GM18498 (cell line): ENCODE measurements around the gene MMP10.
"Not testable (repeated sequence)": the region's sequence is repeated elsewhere in the genome, so short reads cannot be mapped to it uniquely, and the experiment has no call there.

Experiments used
- ATAC-seq: cut with Tn5 transposase; IDR thresholded peaks from one replicate; pipeline ENCODE4 v1.9.1; 2021; ENCODE audit warnings: mild to moderate bottlenecking, moderate library complexity; ENCODE audit not compliant: unreplicated experiment

Gene MMP10

DNA sequence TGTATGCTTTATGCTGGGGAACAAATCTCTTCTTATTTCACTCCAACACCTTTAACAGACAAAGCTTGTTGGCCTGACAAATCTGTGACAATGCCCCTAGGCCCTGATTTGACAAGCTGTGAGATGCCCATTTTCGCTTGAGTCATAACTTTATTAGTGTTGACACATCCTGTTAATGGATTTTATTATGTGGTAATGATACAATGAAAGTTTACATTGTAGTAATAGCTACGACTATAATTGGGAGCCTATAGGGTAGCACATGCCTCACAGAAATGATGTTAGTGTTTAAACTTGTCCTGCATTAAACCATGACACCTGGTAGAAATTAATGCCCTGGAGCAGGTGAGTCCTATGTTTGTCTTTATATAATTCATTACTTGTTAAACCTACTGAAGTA is 3.3 kb upstream of the MMP10 start:
- ATAC-seq, result no peak

DNA sequence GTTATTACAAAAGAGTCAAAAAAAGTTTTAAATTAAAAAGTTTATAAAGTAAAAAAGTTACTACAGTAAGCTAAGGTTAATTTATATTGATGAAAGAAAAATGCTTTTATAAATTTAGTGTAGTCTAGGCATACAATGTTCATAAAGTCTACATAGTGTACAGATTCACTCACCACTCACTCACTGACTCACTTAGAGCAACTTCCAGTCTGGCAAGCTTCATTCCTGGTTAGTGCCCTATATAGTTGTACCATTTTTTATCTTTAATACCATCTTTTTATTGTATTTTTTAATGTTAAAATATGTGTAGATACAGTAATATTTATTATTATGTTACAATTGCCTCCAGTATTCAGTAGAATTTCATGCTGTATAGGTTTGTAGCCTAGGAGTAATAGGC is 2.6 kb upstream of the MMP10 start:
- no peak for ATAC-seq

DNA sequence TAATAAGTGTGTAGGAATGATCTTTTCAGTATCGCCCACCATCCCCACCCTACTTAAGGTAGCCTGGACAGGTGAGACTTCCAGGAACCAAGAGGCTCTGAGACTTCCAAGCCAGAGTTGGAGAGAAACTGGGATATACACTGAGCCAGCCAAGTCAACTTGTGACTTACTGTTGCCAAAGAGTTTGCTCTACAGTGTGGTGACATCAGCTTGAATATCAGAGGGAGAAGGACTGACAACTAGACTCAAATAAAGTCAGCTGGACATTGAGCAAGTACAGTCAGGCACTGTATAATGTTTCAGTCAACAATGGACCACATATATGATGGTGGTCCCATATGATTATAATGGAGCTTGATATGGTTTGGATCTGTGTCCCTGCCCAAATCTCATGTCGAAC is 1.2 kb upstream of the MMP10 start:
- ATAC-seq, result no peak

DNA sequence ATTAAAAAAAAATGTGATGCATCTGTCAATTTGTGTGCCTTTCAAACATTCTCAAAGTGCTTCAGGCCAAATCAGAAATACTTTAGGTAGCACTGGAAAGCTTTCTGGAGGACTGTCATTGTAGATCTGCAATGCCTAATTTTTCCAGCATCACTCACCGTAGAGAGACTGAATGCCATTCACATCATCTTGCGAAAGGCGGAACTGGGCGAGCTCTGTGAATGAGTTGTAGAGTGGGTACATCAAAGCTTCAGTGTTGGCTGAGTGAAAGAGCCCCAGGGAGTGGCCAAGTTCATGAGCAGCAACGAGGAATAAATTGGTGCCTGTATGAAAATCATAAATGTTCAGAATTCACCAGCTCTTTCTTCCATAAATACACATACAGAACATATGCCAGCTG is 4.0 kb downstream of the MMP10 start:
- ATAC-seq, result no peak

DNA sequence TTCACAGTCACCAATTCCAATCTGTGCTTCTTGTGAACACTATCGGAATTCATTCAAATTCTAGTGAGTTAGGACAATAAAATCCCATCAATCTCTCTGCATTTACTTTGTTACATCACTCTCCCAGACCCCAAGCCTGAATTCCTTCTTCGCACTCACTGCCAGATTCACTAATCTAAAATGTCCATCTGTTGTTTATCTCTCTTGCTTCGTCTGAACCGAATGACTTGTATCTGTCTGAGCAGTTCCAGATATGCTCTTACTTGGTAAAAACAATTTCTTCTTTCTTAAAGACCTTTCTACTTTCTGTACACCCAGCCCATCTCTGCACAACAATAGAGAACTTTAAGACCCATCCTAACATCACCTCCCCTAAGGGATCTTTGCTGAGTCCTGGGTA is 7.0 kb downstream of the MMP10 start:
- no peak for ATAC-seq

DNA sequence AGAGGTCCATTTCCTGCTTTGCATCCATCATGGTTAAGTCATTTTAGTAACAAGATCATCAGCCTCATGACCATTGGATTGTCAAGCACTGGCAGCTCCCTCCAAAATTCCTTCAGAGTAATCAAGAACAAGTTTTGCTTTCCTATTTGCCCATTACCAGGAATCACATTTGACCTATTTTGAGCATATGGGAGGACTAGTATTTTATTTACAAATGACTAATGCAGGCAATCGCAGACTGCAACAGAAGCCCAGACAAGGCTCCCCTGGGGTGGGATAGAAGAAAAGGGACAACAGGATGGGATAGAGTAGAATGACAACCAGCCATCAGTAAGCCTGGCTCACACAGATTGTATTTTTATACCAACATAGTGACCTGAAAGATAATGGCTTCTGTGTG is 9.1 kb downstream of the MMP10 start:
- no peak for ATAC-seq

DNA sequence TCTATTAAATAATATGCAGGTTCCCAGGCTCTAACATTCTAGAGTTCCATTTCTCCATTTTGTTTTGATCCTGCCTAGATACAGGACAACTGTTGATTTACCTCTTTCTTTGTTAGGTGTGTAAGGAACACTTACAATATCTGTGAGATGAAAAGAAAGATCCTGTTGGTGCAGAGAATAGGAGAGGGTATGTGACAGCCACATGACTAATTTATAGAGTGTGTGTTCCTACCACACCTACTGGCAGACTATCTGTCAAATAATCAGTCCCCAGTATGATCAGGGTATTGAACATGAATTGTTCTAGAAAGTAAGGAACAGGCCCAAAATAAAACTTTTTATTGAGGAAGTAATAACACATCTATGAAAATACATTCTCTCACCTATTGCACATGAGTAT is 10.2 kb downstream of the MMP10 start:
- no peak for ATAC-seq

DNA sequence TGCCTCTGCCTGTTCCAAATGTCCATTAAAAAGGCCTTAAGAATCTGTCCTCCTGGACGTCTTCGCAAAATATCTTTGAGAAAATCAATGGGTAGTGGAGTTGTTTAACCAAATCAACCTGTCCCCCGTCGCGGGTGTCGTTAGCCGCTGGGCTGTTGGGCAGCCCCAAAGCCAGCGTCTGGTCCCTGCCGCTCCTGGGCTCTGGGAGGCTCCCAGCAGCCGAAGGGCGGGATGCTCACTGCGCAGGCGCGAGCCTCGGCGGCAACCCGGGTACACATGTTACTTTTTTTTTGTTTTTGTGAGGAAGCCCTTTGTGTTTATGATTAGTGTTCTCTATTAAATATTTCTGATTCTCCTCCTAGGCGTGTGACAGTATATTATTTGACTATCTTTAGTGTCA is 12.6 kb downstream of the MMP10 start:
- ATAC-seq, result no peak

DNA sequence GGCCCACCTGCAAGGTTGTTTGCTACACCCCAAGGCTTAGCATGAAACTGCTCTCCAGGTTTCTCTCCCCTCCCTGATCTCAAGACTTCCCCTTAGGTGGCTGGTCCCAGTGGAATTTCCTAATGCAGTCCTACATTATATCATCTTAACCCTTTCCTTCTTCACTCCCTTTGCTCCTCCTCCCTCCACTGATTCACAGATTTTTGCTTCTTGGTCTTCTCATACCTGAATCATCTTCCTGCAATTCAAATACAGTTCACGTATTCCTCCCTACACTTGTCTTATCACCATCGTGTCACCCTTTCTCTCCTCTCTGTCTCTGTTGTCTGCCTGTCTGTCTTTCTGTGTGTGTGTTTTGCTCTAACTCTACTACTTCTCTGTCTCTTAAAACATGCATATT is 17.0 kb downstream of the MMP10 start:
- no peak for ATAC-seq

DNA sequence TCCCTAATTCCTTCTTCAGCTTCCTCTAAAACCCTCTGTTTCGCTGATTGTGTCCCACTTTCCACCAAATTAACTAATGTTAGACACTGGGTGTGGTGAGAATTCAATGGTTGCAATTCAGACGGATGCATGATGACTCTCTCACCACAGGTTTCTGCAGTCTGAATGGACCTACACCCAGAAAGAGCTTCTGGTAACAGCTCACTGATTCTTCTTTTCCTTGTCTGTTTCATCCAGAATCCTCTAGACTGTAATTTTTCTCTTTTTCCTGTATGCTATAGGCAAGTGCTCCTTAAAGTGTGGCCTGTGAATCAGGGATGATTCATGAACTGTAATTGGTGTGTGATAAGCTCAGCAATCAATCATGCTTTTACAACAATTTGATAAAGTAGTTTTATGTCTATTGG is 18.1 kb downstream of the MMP10 start:
- no peak for ATAC-seq

DNA sequence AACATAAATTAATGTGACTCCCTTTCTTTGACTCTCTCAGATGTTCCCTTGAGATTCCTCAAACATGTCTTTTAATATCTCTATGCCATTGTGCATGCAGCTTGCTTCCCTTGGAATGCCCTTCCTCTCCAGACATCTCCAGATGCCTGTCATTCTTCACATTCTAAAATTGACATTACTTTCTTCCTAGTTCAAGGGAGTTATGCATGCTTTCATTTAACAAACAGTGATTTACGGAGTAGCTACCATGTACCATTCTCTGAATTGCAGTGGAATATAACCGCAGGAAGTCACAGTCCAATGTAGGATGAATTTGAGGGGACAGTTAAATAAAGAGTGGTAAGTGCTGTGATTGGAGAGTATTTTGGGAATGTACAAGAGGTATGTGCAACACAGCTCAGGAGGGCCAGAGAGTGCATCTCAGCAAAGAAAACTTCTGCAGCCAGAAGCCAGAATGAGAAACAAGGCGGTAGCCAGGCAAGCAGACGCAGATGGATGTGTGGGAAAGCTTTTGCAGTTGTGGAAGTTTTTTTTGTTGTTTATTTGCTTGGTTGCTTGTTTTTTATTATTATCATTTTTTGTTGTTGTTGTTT is 18.7 kb downstream of the MMP10 start:
- ATAC-seq, result no peak

DNA sequence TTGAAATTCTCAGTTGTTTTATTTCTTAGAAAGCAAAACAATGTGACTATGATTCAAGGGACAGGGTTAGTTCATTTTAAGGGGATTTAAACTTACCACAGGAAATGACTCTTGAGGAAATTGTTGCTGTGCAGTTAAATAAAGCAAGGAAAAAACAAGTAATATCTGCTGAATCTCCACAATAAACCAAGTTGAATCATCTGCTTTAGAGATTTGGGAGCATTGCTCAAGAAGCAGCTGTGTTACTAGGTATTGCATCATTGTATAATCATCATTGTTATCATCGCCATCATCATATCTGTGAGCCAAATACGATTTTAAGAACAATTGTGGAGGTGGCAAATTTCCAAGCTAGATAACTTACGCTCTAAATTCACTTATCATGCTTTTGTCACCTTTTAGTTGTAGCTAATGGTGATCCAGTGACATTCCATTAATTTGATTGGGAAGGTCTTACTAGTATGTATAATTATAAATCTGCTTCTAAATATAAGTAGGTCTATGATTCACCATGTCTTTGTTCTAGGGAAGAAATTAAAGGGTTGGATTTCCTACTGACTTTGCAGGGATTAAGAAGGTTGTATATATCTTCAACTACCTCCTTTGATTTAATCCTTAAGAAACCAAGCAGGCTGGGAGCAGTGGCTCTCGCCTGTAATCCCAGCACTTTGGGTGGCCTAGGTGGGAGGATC is 19.9 kb downstream of the MMP10 start:
- ATAC-seq, result no peak

DNA sequence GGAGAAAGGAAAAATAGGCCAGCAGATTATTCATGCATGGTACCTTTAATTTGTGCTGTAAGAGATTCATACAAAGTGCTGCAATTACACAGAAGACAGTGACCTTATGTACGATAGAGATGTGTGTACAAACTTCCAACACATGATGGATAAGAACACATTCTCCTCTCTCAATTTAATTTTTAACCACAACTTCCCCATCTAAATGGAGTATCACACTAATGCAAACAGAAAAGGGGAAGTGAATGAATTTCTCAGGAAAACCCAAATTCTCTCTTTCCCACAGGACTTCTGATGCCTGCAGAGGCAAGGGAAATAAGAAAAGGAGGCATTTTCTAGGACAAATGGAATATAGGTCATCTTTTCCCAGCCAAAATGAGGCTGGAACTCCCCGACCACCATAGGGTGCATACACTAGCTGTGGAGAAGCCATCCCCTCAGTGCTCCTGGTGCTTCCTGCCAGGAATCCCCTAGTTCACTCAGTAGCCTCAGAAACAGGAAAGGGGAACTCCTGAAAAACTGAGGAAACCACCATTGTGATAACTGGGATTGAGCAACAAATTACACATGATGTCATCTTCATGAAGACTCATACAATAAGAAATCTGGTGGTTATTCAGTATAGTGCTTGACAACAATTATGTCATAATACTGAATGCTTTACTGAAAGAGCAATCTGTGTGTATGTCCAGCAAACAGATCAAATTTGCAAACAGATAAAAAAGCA is 22.4 kb downstream of the MMP10 start:
- ATAC-seq, result no peak

DNA sequence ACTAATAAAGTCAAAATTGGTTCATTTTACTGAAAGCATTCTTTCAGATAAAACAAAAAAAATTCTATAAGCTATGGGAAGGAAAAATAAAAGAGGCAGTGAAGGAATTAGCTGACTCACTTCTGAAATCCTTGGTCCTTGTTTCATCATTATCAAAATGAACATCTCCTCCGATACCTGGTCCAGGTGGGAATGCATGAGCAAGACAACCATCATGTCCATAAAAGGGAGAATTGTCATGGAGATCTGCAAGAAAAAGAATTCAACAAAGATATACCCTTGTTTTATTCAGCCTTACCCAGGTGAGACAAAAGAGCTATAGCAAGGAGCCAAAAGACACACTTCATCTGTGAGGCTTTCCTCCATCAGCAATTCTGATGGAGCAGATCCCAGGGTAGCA is 27.2 kb downstream of the MMP10 start:
- ATAC-seq, result no peak

DNA sequence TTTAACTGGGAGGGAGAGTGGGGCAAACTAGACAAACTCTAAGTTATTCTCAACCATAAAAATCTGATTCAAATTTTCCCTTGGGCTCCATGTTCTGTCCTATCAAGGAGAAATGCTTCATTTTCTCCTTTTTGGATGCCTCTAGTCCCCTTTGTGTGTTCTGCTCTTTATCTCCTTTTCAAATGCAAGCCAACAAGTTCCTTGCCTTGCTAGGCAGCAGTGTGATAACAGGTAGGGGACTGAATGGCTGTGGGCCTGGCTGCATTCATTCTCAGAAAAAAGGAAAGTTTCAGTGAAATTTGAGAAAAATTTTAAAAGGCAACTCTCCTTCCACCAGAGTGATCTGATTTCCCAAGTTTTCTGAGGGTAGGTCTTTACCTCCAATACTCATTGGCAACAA is 28.8 kb downstream of the MMP10 start:
- ATAC-seq, result no peak

DNA sequence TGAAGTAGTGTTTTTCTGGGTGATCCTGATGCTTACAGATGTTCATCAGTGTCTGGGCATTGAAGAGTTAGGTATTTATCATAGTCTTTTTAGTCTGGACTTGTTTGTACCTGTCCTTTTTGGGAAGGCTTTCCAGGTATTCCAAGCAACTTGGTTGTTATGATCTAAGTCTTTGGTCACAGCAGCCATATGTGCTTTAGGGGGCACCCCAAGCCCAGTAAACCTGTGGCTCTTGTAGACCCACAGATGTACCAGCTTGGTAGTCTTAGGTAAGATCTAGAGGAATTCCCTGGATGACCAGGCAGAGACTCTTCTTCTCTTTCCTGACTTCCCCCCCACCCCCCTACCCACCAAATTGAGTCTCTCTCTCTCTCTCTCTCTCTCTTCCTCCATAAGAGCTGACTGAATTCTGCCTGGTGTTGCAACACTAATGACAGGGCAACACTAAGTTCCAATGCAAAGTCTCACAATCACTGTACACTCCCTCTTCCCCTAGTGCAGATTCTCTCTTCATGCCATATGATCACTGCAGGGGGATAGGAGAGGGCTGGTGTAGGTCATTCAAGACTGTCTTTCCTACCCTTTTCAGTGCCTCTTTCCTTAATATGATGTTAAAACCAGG is 31.2 kb downstream of the MMP10 start:
- no peak for ATAC-seq

DNA sequence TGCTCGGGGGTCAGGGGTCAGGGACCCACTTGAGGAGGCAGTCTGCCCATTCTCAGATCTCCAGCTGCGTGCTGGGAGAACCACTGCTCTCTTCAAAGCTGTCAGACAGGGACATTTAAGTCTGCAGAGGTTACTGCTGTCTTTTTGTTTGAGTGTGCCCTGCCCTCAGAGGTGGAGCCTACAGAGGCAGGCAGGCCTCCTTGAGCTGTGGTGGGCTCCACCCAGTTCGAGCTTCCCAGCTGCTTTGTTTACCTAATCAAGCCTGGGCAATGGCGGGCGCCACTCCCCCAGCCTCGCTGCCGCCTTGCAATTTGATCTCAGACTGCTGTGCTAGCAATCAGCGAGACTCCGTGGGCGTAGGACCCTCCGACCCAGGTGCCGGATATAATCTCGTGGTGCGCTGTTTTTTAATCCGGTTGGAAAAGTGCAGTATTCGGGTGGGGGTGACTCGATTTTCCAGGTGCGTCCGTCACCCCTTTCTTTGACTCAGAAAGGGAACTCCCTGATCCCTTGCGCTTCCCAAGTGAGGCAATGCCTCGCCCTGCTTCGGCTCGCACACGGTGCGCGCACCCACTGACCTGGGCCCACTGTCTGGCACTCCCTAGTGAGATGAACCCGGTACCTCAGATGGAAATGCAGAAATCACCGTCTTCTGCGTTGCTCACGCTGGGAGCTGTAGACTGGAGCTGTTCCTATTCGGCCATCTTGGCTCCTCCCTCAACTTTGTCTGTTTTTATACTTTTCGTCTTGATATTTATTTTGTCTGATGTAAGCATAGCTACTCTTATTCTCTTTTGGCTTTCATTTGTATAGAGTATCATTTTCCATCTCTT is 33.5 kb downstream of the MMP10 start:
- ATAC-seq, result not testable (repeated sequence)

DNA sequence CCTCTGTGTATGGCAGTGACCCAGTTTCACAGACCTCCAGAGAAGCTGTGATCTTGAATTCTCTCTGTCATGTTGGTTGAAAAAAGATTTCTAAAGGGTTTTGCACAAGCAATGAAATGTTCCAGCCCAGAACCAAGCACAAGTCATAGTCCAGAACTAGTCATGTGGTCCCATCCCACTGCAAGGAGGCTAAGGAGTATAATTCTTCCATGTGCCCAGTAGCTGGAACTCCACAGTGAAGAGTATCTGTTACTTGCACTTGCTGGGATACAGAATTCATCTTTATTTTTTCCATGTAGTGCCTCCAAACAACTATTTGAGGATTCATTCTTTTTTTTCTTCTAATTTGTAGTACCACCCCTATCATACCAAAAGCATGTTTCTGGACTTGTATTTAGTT is 45.8 kb downstream of the MMP10 start:
- no peak for ATAC-seq

DNA sequence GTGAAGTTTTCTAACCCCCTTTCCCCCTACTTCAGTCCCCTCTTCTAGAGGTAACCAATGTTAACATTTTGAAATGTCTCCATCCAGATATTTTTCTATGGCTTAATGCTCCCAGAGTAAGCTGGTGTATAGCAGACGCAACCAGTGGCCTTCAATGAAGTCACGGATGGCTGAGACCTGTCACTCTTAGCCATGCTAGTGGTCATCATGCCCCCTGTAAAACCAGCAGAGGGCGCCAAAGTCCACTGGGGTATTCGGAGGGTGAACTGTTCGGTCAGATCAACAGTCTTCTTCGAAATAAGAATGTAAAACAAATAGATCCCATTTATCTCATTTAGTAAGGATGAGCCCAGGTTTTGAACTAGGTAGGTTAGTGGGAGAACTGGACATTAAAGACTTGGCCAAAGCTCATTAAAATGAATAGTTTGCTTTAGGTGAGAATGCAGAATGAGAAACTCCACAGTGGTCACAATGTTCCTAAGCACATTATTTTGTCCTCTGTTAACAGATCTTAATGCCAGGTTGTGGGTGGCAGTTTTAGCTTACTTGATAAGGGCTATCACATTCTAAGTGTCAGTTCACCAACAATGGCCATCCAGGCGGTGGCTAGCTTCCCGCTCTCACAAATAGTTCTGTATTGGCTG is 47.1 kb downstream of the MMP10 start:
- peak; percentile 84 for ATAC-seq

DNA sequence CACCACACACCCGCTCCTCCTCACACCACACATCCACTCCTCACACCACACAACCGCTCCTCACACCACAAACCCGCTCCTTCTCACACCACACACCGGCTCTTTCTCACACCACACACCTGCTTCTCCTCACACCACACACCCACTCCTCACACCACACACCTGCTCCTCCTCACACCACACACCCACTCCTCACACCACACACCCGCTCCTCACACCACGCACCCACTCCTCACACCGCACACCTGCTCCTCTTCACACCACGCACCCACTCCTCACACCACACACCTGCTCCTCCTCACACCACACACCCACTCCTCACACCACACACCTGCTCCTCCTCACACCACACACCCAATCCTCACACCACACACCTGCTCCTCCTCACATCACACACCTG is 49.5 kb downstream of the MMP10 start:
- ATAC-seq, result not testable (repeated sequence)
